ENCODE results near the gene AQP12B. TPM values are rescaled to one million over a fixed set of nuclear protein-coding genes. Genes with fewer than 3 reads are reported as not detected.
A peak's percentile ranks its signal among the peaks of the same experiment; 100 is the strongest.

The AQP12B gene
- total RNA-seq, 1 experiment from 2014 or later, result not detected

- no peaks in the 10 kb centered on the region; the same call in 1 of the 2 replicates for H3K27me3 ChIP-seq (ENCODE audit: control insufficient read depth, insufficient read depth, low read length)
- no peak overlapping the region for H3K4me3 ChIP-seq (ENCODE audit: insufficient read depth, low read depth, low read length)
- no peaks in the 10 kb centered on the region for H3K36me3 ChIP-seq (replicated peaks; ENCODE audit: control insufficient read depth, insufficient read depth, low read length)
- DNase-seq, result no peak
These were observed 46.6 kb downstream of the AQP12B start for GRCh38 chr2:240635998-240636547.

- H3K27me3 ChIP-seq (ENCODE audit: control insufficient read depth, insufficient read depth, low read length), result no peaks in the 10 kb centered on the region; the same call in 1 of the 2 replicates
- H3K36me3 ChIP-seq (replicated peaks; ENCODE audit: control insufficient read depth, insufficient read depth, low read length), result no peaks in the 10 kb centered on the region
- H3K4me3 ChIP-seq (ENCODE audit: insufficient read depth, low read depth, low read length), result no peak overlapping the region
- DNase-seq, result no peak
These were observed 47.3 kb downstream of the AQP12B start for GRCh38 chr2:240635121-240635997.

GRCh38 chr2:240632306-240632721, 50.4 kb downstream of the AQP12B start:
- H3K4me3 ChIP-seq (ENCODE audit: insufficient read depth, low read depth, low read length), result no peak overlapping the region
- DNase-seq, result no peak
- no peaks in the 10 kb centered on the region for H3K36me3 ChIP-seq (replicated peaks; ENCODE audit: control insufficient read depth, insufficient read depth, low read length)
- H3K27me3 ChIP-seq (ENCODE audit: control insufficient read depth, insufficient read depth, low read length), result no peaks in the 10 kb centered on the region

DNA sequence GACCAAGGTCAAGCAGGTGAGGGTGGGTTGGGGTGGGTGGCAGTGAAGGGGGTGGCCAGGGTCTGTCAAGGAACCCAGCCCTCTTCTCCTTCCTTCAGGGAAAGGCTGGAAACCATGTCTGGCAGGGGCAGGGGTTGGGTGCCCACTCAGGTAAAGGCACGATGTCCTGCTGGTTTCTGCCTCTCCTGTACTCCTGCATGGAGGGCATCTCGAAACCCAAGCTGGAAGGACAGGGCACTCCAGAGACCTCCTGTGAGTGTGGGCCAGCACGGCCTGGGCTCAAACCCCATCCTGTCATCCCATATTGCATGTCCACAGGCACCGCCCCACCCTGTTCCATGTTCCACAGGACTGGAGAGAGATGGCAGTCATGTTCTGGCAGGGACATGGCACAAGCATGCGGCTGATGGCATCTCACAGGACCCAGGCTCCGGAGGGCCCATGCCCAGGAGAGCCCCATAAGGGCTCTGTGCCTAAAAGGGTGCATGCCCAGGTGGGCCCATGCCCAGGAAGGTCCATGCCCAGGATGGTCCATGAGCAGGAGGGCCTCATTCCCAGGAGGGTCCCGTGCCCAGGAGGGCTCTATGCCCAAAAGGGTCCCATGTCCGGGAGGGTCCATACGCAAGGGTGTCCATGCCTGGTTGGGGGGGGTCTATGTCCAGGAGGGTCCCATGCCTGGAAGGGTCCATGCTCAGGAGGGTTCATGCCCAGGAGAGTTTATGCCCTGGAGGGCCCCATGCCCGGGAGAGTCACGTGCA, 51.0 kb downstream of the AQP12B start:
- DNase-seq, result no peak
- Histone ChIP-seq H3K27me3 (ENCODE audit: control insufficient read depth, insufficient read depth, low read length) (no peaks in the 10 kb centered on the region), H3K4me3 (ENCODE audit: insufficient read depth, low read depth, low read length) (no peak overlapping the region), H3K36me3 (replicated peaks; ENCODE audit: control insufficient read depth, insufficient read depth, low read length) (no peaks in the 10 kb centered on the region)

GRCh38 chr2:240630771-240631547, 51.7 kb downstream of the AQP12B start:
- DNase-seq, result no peak
- no peak overlapping the region for H3K4me3 ChIP-seq (ENCODE audit: insufficient read depth, low read depth, low read length)
- H3K27me3 ChIP-seq (ENCODE audit: control insufficient read depth, insufficient read depth, low read length), result no peaks in the 10 kb centered on the region
- H3K36me3 ChIP-seq (replicated peaks; ENCODE audit: control insufficient read depth, insufficient read depth, low read length), result no peaks in the 10 kb centered on the region

DNA sequence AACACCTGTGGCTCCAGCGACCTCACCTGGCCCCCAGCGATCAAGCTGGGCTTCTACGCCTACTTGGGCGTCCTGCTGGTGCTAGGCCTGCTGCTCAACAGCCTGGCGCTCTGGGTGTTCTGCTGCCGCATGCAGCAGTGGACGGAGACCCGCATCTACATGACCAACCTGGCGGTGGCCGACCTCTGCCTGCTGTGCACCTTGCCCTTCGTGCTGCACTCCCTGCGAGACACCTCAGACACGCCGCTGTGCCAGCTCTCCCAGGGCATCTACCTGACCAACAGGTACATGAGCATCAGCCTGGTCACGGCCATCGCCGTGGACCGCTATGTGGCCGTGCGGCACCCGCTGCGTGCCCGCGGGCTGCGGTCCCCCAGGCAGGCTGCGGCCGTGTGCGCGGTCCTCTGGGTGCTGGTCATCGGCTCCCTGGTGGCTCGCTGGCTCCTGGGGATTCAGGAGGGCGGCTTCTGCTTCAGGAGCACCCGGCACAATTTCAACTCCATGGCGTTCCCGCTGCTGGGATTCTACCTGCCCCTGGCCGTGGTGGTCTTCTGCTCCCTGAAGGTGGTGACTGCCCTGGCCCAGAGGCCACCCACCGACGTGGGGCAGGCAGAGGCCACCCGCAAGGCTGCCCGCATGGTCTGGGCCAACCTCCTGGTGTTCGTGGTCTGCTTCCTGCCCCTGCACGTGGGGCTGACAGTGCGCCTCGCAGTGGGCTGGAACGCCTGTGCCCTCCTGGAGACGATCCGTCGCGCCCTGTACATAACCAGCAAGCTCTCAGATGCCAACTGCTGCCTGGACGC, 52.5 kb downstream of the AQP12B start:
- Histone ChIP-seq H3K4me3 (ENCODE audit: insufficient read depth, low read depth, low read length) (no peak overlapping the region), H3K27me3 (ENCODE audit: control insufficient read depth, insufficient read depth, low read length) (no peaks in the 10 kb centered on the region), H3K36me3 (replicated peaks; ENCODE audit: control insufficient read depth, insufficient read depth, low read length) (no peaks in the 10 kb centered on the region)
- DNase-seq, result no peak

DNA sequence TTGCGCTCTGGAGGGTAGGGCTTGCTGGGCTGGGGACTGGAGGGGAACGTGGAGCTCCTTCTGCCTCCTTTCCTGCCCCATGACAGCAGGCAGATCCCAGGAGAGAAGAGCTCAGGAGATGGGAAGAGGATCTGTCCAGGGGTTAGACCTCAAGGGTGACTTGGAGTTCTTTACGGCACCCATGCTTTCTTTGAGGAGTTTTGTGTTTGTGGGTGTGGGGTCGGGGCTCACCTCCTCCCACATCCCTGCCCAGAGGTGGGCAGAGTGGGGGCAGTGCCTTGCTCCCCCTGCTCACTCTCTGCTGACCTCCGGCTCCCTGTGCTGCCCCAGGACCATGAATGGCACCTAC, 53.1 kb downstream of the AQP12B start:
- DNase-seq, result no peak
- H3K36me3 ChIP-seq (replicated peaks; ENCODE audit: control insufficient read depth, insufficient read depth, low read length), result no peaks in the 10 kb centered on the region
- H3K4me3 ChIP-seq (ENCODE audit: insufficient read depth, low read depth, low read length), result no peak overlapping the region
- no peaks in the 10 kb centered on the region for H3K27me3 ChIP-seq (ENCODE audit: control insufficient read depth, insufficient read depth, low read length)

- Histone ChIP-seq H3K36me3 (replicated peaks; ENCODE audit: control insufficient read depth, insufficient read depth, low read length) (no peaks in the 10 kb centered on the region), H3K4me3 (ENCODE audit: insufficient read depth, low read depth, low read length) (no peak overlapping the region), H3K27me3 (ENCODE audit: control insufficient read depth, insufficient read depth, low read length) (no peaks in the 10 kb centered on the region)
- DNase-seq, result peak; percentile 70
These were observed 53.7 kb downstream of the AQP12B start for GRCh38 chr2:240628808-240629618.

DNA sequence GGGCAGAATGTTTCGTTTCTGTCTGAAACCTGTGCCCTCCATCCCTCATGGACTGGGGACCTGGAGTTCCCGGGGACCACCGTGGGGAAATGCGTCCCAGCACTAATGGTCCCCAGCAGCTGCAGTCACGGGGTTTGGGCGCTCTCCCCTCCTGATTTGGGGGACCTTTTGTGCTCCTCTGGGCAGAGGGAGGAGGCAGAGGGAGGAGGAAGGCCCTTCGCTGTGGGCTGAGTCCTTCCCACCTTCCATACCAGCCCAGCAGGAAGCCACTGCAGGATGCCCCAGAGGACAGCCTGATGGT, 54.2 kb downstream of the AQP12B start:
- peak; percentile 46 for DNase-seq
- H3K36me3 ChIP-seq (replicated peaks; ENCODE audit: control insufficient read depth, insufficient read depth, low read length), result no peaks in the 10 kb centered on the region
- H3K4me3 ChIP-seq (ENCODE audit: insufficient read depth, low read depth, low read length), result no peak overlapping the region
- H3K27me3 ChIP-seq (ENCODE audit: control insufficient read depth, insufficient read depth, low read length), result no peaks in the 10 kb centered on the region

- Histone ChIP-seq H3K36me3 (replicated peaks; ENCODE audit: control insufficient read depth, insufficient read depth, low read length) (no peaks in the 10 kb centered on the region), H3K4me3 (ENCODE audit: insufficient read depth, low read depth, low read length) (no peak overlapping the region), H3K27me3 (ENCODE audit: control insufficient read depth, insufficient read depth, low read length) (no peaks in the 10 kb centered on the region)
- DNase-seq, result peak; percentile 50
These were observed 54.8 kb downstream of the AQP12B start for GRCh38 chr2:240627736-240628506.

- Histone ChIP-seq H3K4me3 (ENCODE audit: insufficient read depth, low read depth, low read length) (no peak overlapping the region), H3K36me3 (replicated peaks; ENCODE audit: control insufficient read depth, insufficient read depth, low read length) (no peaks in the 10 kb centered on the region), H3K27me3 (ENCODE audit: control insufficient read depth, insufficient read depth, low read length) (no peaks in the 10 kb centered on the region)
- peak; percentile 67 for DNase-seq
These were observed 56.0 kb downstream of the AQP12B start for GRCh38 chr2:240626531-240627300.
